NCI-H446 treated with DMSO at 0.1 percent for 48 hours (cell line): ENCODE results near the gene GAGE10.
A peak's percentile ranks its signal among the peaks of the same experiment; 100 is the strongest.
"Not testable (repeated sequence)": the region's sequence is repeated elsewhere in the genome, so short reads cannot be mapped to it uniquely, and the experiment has no call there.

ENCODE experiments used
- DNase-seq: peaks from one replicate; lab custom pipeline; 2025; lab: John Stamatoyannopoulos, UW

GAGE10 gene

GRCh38 chrX:49276671-49277534, 26.5 kb upstream of the GAGE10 start:
- DNase-seq, result no peak

DNA sequence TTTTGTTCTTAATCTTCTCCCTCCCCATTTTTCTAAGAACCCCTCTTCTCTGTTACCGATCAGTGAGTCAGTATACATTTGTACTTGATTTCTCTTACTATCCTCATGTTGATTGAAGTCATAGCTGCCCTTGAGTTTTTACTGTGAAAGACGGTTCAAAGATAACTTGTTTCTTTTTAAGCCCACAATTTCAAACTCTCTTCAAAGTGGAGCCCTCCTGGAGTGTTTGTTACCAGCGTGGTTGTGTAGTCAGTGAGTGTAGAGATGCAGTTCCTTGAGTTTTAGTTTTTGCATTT, 26.0 kb upstream of the GAGE10 start:
- no peak for DNase-seq

DNA sequence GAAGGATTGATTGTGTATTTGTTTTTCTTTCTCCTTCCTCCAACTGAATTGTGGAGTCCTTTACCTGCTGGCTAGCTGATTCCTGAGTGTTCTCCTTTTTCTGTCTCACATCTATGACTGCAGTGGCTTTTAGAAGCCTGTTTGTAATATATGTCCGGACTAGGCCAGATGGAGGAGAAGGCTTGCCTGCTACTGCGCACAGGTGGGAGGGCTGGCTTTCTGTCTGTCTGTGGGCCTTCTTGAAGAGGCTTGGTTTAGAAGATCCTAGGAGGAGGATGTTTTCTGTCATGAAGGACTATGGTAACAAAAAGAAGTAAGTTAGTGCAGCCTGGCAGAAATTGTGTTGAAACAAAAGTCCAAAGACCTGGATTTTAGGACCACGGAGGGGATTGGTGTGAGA, 25.4 kb upstream of the GAGE10 start:
- DNase-seq, result no peak

GRCh38 chrX:49282647-49283011, 20.8 kb upstream of the GAGE10 start:
- peak; percentile 1 for DNase-seq

DNA sequence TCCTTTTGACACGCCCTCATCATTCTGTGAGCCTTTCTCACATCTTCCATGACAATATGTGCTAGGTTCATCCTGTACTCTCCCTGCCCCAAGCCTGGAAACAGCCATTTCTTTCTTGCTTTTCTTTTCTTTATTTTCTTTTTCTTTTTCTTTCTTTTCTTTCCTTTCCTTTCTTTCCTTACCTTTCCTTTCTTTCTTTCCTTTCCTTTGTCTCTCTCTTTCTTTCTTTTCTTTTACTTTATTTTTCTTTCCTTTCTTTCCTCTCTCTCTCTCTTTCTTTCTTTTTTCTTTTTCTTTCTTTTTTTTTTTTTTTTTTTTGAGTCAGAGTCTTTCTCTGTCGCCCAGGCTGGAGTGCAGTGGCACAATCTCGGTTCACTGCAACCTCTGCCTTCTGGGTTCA, 19.2 kb upstream of the GAGE10 start:
- DNase-seq, result no peak

DNA sequence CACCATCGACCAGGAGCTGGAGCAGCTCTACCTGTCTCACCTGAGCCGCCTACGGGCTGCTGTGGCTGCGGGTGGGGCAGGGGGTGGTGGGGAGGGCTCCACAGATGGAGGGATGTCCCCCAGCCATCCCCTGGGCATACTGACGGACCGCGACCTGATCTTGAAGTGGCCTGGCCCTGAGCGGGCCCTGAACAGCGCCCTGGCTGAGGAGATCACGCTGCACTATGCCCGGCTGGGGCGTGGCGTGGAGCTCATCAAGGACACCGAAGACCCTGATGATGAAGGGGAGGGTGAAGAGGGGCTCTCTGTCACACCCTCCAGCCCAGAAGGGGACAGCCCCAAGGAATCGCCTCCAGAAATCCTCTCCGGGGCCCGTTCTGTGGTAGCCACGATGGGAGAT, 17.3 kb upstream of the GAGE10 start:
- no peak for DNase-seq

DNA sequence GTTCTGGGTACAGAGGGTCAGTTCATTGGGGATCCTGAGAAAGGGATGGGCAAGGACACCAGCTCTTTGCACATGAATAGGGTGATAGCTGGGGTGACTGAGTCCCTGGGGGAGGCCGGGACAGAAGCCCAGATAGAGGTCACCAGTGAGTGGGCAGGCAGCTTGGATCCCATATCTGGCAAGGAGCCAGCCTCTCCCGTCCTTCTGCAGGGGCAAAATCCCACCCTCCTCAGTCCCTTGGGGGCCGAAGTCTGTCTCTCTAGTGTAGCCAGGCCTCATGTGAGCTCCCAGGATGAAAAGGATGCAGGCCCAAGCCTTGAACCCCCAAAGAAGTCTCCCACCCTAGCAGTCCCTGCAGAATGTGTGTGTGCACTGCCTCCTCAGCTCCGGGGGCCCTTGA, 16.9 kb upstream of the GAGE10 start:
- no peak for DNase-seq

GRCh38 chrX:49287665-49288064, 15.8 kb upstream of the GAGE10 start:
- DNase-seq, result no peak

- no peak for DNase-seq
Measured at GRCh38 chrX:49290215-49290614, 13.2 kb upstream of the GAGE10 start.

DNA sequence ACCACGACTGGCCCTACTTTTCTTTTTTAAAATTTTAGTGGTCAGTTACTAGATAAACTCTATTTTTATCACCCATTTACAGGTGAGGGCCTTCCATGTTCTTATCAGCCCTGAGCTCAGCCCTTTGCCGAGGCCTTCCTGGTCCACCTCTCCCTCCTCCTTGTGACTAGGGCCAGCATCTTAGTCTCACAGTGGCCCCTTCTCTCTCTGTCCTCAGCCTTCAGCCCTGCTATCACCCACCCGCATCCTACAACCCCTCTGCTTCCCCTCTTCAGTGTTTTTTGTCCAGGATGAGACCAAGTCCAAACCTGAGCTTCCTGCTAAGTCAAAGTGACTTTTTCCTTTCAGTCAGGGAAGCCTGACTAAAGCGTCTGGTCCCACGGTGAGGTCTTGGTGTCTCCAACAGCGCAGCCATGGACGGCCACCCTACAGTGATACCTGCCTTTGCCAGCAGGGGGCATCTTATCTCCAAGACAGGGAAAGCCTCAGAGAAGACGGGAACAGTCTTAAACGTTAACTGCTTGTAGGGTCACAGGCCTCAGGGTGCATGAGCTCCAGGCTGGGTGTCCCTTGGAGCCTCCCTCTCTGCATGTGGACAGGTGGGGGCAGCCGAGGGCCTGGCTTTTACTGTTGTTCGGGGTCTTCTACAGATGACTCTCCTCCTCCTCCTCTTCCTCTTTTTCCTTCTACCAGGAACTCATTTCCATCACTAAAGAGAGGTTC, 11.7 kb upstream of the GAGE10 start:
- DNase-seq, result peak; percentile 3

GRCh38 chrX:49292400-49293362, 10.8 kb upstream of the GAGE10 start:
- no peak for DNase-seq

- not testable (repeated sequence) for DNase-seq
Measured at GRCh38 chrX:49299293-49299692, 4.2 kb upstream of the GAGE10 start.

DNA sequence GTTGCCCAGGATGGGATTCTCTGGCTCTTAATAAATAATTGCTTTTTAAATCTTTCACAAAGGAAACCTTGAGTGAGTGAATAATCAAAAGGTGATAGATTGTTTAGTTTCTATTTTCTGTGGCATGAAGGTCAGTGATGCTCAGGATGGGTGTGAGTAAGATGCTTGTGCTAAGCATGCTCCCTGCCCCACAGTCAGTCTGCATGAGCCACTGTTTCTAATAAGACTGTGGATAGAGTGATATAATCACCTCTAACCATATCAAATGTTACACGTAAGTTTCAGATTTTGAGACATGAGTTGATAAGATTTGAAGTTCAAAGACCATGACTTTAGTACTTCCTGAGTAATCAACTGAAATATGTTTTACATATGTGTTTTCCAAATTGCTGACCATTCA, 2.7 kb upstream of the GAGE10 start:
- no peak for DNase-seq

DNA sequence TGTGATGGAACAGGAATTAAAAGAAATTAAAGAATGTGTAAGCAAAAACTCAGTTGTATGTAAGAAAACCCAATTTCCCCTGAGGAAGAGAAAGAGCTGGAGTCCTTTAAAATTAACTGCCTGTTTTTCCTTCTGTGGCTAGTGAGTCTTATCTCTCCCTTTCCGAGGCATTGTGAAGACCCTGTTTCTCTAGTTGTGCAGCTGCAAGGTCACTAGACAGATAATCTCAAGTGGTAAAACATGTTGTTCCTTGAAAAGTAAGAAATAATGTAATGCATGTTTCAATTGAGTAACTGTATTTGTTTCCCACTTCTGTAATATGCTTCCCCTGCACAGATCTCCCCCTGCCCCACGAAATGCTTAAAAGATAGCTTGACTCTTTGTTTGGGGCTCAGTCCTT, 4.3 kb downstream of the GAGE10 start:
- not testable (repeated sequence) for DNase-seq

DNA sequence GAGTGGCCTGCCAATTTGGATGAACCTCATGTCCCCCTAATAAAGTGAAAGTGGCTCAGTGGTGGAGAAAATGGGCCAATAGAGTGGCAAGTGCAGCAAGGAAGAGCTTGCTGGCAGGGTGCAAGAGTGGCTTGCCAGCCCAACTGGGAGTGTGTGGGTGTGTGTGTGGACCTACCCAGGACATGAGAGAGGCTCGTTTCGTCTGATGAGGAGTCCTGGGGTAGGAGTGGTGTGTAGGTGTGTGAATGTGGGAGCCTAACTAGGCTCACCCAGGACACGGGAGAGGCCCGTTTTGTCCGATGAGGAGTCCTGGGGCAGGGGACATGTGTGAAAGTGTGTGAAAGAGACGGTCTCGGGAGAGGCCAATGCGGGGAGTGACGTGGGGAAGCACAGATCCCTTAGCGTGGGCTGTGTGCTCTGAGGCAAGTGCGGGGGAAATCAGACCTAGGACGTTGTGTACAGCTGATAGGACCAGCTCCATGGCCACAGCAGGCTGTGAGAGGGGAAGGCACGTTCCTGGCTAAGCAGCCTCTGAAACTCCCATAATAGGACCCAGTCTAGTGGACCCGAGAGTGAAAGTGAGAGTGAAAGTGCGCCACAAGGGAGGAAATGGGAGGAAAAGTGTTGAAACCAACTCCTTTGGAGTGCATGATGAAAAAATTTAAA, 5.3 kb downstream of the GAGE10 start:
- no peak for DNase-seq

GRCh38 chrX:49309401-49309981, 6.0 kb downstream of the GAGE10 start:
- no peak for DNase-seq

GRCh38 chrX:49310371-49310770, 6.9 kb downstream of the GAGE10 start:
- no peak for DNase-seq

DNA sequence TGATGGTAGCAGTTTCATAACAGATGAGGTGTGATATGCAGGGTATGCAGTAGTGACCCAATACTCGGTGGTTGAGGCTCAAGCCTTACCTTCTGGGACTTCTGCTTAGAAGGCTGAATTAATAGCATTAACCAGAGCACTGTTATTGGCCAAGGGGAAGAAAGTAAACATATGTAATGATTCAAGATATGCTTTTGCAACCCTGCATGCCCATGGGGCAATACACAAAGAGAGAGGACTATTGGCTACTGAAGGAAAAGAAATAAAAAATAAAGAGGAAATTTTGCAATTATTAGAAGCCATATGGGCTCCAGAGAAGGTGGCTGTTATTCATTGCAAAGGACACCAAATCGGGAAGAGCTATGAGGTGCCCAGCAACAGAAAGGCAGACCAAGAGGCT, 8.7 kb downstream of the GAGE10 start:
- DNase-seq, result no peak

DNA sequence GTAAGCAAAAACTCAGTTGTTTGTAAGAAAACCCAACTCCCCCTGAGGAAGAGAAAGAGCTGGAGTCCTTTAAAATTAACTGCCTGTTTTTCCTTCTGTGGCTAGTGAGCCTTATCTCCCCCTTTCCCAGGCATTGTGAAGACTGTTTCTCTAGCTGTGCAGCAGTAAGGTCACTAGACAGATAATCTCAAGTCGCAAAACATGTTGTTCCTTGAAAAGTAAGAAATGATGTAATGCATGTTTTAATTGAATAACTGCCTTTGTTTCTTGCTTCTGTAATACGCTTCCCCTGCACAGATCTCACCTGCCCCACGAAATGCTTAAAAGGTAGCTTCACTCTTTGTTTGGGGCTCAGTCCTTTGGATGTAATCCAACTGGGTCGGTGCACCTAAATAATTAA, 12.6 kb downstream of the GAGE10 start:
- DNase-seq, result no peak

- DNase-seq, result not testable (repeated sequence)
Measured at GRCh38 chrX:49321737-49322136, 18.3 kb downstream of the GAGE10 start, which contains the start of gene GAGE12J. GAGE12J (plus strand) TSS chrX:49322037; CDS start chrX:49323194, 1,157 bp downstream.

DNA sequence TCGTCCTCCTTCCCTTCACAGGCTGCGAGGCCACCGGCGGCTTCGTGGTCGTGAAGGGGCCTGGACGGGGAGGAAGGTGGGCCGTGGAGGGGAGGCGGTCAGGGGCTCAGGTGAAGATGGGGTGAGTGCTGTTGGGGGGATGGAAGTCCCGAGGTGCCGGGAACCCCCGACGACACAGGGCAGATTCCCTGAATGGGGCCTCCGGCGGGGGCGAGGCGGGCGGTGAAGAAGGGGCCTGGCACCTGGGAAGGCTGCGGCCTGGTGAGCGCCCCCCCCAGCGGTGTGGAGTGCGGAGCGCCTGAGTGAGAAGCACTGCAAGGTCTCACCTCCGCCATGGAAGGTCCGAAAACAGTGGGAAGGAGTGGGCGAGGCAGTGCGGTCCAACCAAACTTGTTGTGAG, 18.8 kb downstream of the GAGE10 start:
- not testable (repeated sequence) for DNase-seq
